ENCODE data around the gene C10orf95.
A peak's percentile ranks its signal among the peaks of the same experiment; 100 is the strongest.

Gene C10orf95

DNA sequence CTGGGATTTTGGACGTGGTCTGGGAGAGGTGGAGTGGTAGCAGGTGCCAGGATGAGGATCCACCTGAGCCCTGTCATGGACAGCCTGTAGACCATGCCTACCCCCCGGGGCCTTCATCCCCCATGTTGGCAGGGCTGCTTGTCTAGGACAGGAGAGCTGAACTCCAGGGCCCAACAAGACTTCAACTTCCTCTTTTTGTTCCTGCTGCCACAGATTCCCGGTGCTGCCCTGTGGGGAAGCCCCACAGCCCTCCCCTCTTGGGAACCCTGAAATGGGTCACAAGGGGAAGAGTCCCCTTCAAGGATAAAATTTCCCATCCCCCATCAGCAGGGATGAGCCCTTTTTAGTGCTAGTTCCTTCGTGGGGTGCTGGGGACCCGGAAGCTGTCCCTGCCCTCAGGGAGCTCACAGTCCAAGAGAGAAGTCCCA lies 17.7 kb downstream of the C10orf95 start (continued):
- TF ChIP-seq ZNF600 (tag by site-specific recombination; IDR thresholded peaks at IDR 0.05) (no peak), ZNF843 (tag by site-specific recombination; IDR thresholded peaks at IDR 0.05) (no peak), ZNF350 (tag by site-specific recombination; IDR thresholded peaks at IDR 0.05) (no peak), ZXDB (tag by site-specific recombination; IDR thresholded peaks at IDR 0.05) (no peak), OVOL3 (tag by site-specific recombination; IDR thresholded peaks at IDR 0.05) (no peak), ZNF138 (tag by site-specific recombination; IDR thresholded peaks at IDR 0.05; ENCODE audit: borderline replicate concordance) (no peak), ZNF10 (tag by site-specific recombination; IDR thresholded peaks at IDR 0.05) (no peak)
- TF ChIP-seq, protein P1, sequence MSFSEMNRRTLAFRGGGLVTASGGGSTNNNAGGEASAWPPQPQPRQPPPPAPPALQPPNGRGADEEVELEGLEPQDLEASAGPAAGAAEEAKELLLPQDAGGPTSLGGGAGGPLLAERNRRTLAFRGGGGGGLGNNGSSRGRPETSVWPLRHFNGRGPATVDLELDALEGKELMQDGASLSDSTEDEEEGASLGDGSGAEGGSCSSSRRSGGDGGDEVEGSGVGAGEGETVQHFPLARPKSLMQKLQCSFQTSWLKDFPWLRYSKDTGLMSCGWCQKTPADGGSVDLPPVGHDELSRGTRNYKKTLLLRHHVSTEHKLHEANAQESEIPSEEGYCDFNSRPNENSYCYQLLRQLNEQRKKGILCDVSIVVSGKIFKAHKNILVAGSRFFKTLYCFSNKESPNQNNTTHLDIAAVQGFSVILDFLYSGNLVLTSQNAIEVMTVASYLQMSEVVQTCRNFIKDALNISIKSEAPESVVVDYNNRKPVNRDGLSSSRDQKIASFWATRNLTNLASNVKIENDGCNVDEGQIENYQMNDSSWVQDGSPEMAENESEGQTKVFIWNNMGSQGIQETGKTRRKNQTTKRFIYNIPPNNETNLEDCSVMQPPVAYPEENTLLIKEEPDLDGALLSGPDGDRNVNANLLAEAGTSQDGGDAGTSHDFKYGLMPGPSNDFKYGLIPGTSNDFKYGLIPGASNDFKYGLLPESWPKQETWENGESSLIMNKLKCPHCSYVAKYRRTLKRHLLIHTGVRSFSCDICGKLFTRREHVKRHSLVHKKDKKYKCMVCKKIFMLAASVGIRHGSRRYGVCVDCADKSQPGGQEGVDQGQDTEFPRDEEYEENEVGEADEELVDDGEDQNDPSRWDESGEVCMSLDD (tag by site-specific recombination; IDR thresholded peaks at IDR 0.05), result no peak

DNA sequence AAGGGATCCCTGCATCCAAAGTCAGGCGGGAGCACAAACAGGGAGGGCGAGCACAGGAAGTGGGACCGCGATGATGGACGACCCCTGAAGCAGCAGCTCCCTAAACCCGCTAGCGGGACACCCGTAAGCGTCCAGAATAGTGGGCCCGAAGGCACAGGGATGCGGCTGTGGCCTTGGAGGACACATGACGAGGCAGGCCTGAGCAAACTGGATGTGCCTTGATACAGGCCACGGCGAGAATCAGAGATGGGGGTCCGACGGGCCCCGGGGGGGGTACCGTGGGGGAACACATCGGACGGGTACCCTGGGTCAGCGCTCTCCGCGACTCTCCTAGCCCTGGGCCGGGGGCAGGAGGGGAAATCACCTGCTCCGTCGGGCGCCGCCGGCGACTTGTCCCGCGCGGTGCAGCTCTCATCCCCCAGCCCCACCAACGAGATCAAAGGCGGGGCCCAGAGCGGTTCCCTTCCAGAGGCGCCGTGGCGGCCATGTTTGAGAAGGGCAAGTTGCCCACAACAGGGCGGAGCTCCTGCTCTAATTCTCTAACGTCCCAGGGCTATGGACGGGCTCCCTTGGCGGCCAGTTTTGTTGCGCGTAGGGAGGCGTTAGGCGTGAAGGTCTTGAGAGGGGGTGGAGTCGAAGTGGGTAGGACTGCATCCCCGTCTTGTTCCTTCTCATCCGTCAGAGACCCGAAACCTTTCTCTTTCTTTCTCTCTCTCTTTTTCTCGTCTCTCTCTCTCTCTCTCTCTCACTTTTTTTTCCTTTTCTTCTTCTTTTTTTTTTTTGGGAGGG lies 19.0 kb downstream of the C10orf95 start, which contains the start of gene CUEDC2:
Gene CUEDC2, minus strand, starts transcription at position 413 of the 789 bp plus-strand sequence. CDS start 7,386 bp downstream, outside the sequence.
- Histone ChIP-seq H3K9me3 (ENCODE audit: control insufficient read depth, insufficient read depth, low read depth, low read length) (no peaks in the 10 kb centered on the region), H3K27ac (ENCODE audit: extremely low read depth, low read depth, low read length) (peak within 1 kb of the TSS; percentile 89), H3K4me1 (ENCODE audit: control insufficient read depth, insufficient read depth, low read length) (peaks cover 3% of the 10 kb centered on the region; the same call in 1 of the 2 replicates), H3K36me3 (ENCODE audit: control insufficient read depth in 2 of 2, insufficient read depth in 1 of 2, low read length in 2 of 2) (peaks cover 0 to 4% of the 10 kb centered on the region in 2 experiments; a peak in 1 of 3 replicates), H3K4me3 (ENCODE audit: low read depth, low read length) (peak within 1 kb of the TSS; percentile 62)
- ChIA-PET CTCF (interaction anchor here (0.6 to 3.7 kb wide), 10 partner anchors 9 to 359 kb away, joined by 3 to 14 read pairs (median 4); partner anchors contain the start of gene FBXL15), POLR2A (interaction anchor here (0.6 to 3.0 kb wide), 19 partner anchors 8 to 202 kb away, joined by 3 to 60 read pairs (median 5); partner anchors contain the start of genes ACTR1A, C10orf95, FBXL15 and NFKB2)
- TF ChIP-seq ZNF624 (tag by site-specific recombination; IDR thresholded peaks at IDR 0.05) (no peak), OVOL3 (tag by site-specific recombination; IDR thresholded peaks at IDR 0.05) (peak; percentile 60), ZNF768 (tag by site-specific recombination; IDR thresholded peaks at IDR 0.05) (no peak), ZNF426 (tag by site-specific recombination; IDR thresholded peaks at IDR 0.05) (no peak), ZNF785 (tag by site-specific recombination; IDR thresholded peaks at IDR 0.05) (no peak), ZNF830 (tag by site-specific recombination; IDR thresholded peaks at IDR 0.05; ENCODE audit: low read depth) (no peak), ZNF394 (tag by site-specific recombination; IDR thresholded peaks at IDR 0.05; ENCODE audit: borderline replicate concordance) (no peak), IKZF3 (tag by site-specific recombination; IDR thresholded peaks at IDR 0.05) (peak; percentile 90; the same call in 1 of the 2 replicates), ZNF514 (tag by site-specific recombination; IDR thresholded peaks at IDR 0.05) (no peak), ZNF121 (tag by site-specific recombination; IDR thresholded peaks at IDR 0.05) (peak; percentile 81), KLF10 (tag by site-specific recombination; IDR thresholded peaks at IDR 0.05) (peak; percentile 50; the same call in 1 of the 2 replicates)
- TF ChIP-seq, protein P1 (tag by site-specific recombination; IDR thresholded peaks at IDR 0.05), result peak; percentile 87
- TF ChIP-seq, protein P2, sequence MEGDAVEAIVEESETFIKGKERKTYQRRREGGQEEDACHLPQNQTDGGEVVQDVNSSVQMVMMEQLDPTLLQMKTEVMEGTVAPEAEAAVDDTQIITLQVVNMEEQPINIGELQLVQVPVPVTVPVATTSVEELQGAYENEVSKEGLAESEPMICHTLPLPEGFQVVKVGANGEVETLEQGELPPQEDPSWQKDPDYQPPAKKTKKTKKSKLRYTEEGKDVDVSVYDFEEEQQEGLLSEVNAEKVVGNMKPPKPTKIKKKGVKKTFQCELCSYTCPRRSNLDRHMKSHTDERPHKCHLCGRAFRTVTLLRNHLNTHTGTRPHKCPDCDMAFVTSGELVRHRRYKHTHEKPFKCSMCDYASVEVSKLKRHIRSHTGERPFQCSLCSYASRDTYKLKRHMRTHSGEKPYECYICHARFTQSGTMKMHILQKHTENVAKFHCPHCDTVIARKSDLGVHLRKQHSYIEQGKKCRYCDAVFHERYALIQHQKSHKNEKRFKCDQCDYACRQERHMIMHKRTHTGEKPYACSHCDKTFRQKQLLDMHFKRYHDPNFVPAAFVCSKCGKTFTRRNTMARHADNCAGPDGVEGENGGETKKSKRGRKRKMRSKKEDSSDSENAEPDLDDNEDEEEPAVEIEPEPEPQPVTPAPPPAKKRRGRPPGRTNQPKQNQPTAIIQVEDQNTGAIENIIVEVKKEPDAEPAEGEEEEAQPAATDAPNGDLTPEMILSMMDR (tag by site-specific recombination; IDR thresholded peaks at IDR 0.05), result peak; percentile 71
- TF ChIP-seq, protein P3, sequence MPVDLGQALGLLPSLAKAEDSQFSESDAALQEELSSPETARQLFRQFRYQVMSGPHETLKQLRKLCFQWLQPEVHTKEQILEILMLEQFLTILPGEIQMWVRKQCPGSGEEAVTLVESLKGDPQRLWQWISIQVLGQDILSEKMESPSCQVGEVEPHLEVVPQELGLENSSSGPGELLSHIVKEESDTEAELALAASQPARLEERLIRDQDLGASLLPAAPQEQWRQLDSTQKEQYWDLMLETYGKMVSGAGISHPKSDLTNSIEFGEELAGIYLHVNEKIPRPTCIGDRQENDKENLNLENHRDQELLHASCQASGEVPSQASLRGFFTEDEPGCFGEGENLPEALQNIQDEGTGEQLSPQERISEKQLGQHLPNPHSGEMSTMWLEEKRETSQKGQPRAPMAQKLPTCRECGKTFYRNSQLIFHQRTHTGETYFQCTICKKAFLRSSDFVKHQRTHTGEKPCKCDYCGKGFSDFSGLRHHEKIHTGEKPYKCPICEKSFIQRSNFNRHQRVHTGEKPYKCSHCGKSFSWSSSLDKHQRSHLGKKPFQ (tag by site-specific recombination; IDR thresholded peaks at IDR 0.05), result 0 out of 2 replicates have a peak, but pooled peaks have one; percentile 23
- TF ChIP-seq, protein P4, sequence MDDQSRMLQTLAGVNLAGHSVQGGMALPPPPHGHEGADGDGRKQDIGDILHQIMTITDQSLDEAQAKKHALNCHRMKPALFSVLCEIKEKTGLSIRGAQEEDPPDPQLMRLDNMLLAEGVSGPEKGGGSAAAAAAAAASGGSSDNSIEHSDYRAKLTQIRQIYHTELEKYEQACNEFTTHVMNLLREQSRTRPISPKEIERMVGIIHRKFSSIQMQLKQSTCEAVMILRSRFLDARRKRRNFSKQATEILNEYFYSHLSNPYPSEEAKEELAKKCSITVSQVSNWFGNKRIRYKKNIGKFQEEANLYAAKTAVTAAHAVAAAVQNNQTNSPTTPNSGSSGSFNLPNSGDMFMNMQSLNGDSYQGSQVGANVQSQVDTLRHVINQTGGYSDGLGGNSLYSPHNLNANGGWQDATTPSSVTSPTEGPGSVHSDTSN (CRISPR knock-in tag; IDR thresholded peaks at IDR 0.05), result no peak
- TF ChIP-seq, protein P5, sequence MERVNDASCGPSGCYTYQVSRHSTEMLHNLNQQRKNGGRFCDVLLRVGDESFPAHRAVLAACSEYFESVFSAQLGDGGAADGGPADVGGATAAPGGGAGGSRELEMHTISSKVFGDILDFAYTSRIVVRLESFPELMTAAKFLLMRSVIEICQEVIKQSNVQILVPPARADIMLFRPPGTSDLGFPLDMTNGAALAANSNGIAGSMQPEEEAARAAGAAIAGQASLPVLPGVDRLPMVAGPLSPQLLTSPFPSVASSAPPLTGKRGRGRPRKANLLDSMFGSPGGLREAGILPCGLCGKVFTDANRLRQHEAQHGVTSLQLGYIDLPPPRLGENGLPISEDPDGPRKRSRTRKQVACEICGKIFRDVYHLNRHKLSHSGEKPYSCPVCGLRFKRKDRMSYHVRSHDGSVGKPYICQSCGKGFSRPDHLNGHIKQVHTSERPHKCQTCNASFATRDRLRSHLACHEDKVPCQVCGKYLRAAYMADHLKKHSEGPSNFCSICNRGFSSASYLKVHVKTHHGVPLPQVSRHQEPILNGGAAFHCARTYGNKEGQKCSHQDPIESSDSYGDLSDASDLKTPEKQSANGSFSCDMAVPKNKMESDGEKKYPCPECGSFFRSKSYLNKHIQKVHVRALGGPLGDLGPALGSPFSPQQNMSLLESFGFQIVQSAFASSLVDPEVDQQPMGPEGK (tag by site-specific recombination; IDR thresholded peaks at IDR 0.05), result peak; percentile 98
